ENCODE measurements around the gene CAMLG. TPM values are rescaled to one million over a fixed set of nuclear protein-coding genes. Genes with fewer than 3 reads are reported as not detected.

CAMLG gene
- total and polyA plus RNA-seq, 2 of the 13 experiments (the other 11 are each of a cell fraction or from before 2014, with no cell fraction given), result 14.2 to 19.8 TPM

- TF ChIP-seq JARID2 (CRISPR knock-in tag; IDR thresholded peaks at IDR 0.05; ENCODE audit: insufficient replicate concordance) (no peak), ZC3H4 (CRISPR knock-in tag; IDR thresholded peaks at IDR 0.05; ENCODE audit: borderline replicate concordance) (no peak), SPEN (CRISPR knock-in tag; IDR thresholded peaks at IDR 0.05; ENCODE audit: low read depth) (no peak), EED (CRISPR knock-in tag; IDR thresholded peaks at IDR 0.05) (no peak)
Measured at GRCh38 chr5:134787692-134788091, 49.3 kb downstream of the CAMLG start (continued).

- in situ Hi-C loops (cut with HindIII; ENCODE audit: extremely low pct_ligation_motif_present, low pct_unique_long_range_greater_than_20kb), result no loop called here
- Histone ChIP-seq H3K27ac (ENCODE audit: extremely low read length, insufficient read depth, low read length) (no peak overlapping the region), H2AFZ (ENCODE audit: low read length) (no peak overlapping the region), H4K20me1 (ENCODE audit: insufficient read depth, low read length) (no peaks in the 10 kb centered on the region), H3K4me1 (ENCODE audit: insufficient read depth, low read length) (no peaks in the 10 kb centered on the region), H3K27me3 (ENCODE audit: control insufficient read depth in 1 of 2, insufficient read depth in 2 of 2, low read length in 2 of 2) (no peaks in the 10 kb centered on the region), H3K4me2 (ENCODE audit: low read depth, low read length) (no peak overlapping the region), H3K79me2 (ENCODE audit: insufficient read depth, low read length) (no peaks in the 10 kb centered on the region), H3K36me3 (replicated peaks in 1 of 2; ENCODE audit: control insufficient read depth in 1 of 2, insufficient read depth in 2 of 2, low read length in 2 of 2) (peaks cover 15 to 91% of the 10 kb centered on the region in 2 experiments), H3K9me3 (ENCODE audit: low read length) (no peaks in the 10 kb centered on the region), H3K9ac (ENCODE audit: insufficient read depth, low read depth, low read length) (no peak overlapping the region), H3K4me3 (replicated peaks in 1 of 3; ENCODE audit: insufficient read depth in 1 of 3, low read depth in 2 of 3, low read length in 3 of 3) (no peak overlapping the region)
- WGBS (ENCODE audit: low lambda C conversion rate), result 94% methylated on average over 2 of the region's 2 CpGs
- intact Hi-C loops (cut with micrococcal nuclease; ENCODE audit: unreplicated experiment), result no loop called here
- CTCF ChIA-PET (ENCODE audit: low intra/inter-chr PET ratio, low total read pairs), result no interaction called here
- FAIRE-seq (no peak), ATAC-seq (no peak), DNase-seq (ENCODE audit: low spot score) (no peak)
- POLR2A ChIA-PET, result no interaction called here
- no TSS peak for BruUV-seq (replicated peaks)
- TF ChIP-seq PRDM4 (CRISPR knock-in tag; IDR thresholded peaks at IDR 0.05; ENCODE audit: borderline replicate concordance) (no peak), MAX (IDR thresholded peaks at IDR 0.05) (no peak), REL (CRISPR knock-in tag; conservative IDR thresholded peaks at IDR 0.05) (no peak), MTF2 (CRISPR knock-in tag; IDR thresholded peaks at IDR 0.05; ENCODE audit: borderline replicate concordance) (no peak), NR2C2 (CRISPR knock-in tag; IDR thresholded peaks at IDR 0.05; ENCODE audit: borderline replicate concordance) (no peak), POLR2A (IDR thresholded peaks at IDR 0.05; ENCODE audit: insufficient read depth in 1 of 2, low read depth in 2 of 2, low read length in 2 of 2) (no peak), ZNF253 (CRISPR knock-in tag; IDR thresholded peaks at IDR 0.05; ENCODE audit: borderline replicate concordance) (no peak), ZNF225 (CRISPR knock-in tag; IDR thresholded peaks at IDR 0.05) (no peak)
Measured at GRCh38 chr5:134791580-134791979, 53.2 kb downstream of the CAMLG start.
